Testis (tissue), 2 donors: Measurements from ENCODE around the gene SIPA1L2.

ENCODE experiments used
- POLR2A ChIP-seq: fragments of 450-650 bp; IDR thresholded peaks from one replicate; pipeline ENCODE4 v1.6.1; 2017; ENCODE audit warnings: antibody characterized with exemption, mild to moderate bottlenecking, moderate library complexity
- TF ChIP-seq, protein P1 (sequence below), 3 experiments: fragments of 450-650 bp in 2 of 3; fragments of 200-600 bp in 1 of 3; sonication (generic) in 1 of 3; IDR thresholded peaks; one replicate each; pipeline ENCODE4 v1.5.1; 2016 to 2019; ENCODE audit warnings: antibody characterized with exemption in 3 of 3, mild to moderate bottlenecking in 2 of 3, moderate library complexity in 1 of 3

DNA sequence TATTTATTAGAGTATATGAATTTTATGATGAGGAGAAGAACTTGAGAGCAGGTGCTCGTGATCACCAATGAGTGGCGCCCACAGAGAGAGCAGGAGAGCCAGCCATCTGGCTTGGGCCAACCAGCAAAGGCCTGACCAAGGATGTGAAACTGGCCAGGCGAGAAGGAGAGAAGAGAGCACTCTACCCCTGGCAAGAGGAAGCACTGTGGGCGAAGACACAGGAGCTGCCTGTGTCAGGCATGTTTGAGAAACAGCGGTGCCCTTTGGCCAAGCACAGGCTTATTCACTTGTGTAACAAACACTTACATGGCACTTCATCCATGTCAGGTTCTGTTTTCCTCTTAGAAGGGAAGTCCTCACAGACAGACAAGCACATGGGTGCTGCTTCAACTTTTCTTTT is 4.2 kb upstream of the SIPA1L2 start:
- TF ChIP-seq POLR2A = no peak
- TF ChIP-seq, protein P1, sequence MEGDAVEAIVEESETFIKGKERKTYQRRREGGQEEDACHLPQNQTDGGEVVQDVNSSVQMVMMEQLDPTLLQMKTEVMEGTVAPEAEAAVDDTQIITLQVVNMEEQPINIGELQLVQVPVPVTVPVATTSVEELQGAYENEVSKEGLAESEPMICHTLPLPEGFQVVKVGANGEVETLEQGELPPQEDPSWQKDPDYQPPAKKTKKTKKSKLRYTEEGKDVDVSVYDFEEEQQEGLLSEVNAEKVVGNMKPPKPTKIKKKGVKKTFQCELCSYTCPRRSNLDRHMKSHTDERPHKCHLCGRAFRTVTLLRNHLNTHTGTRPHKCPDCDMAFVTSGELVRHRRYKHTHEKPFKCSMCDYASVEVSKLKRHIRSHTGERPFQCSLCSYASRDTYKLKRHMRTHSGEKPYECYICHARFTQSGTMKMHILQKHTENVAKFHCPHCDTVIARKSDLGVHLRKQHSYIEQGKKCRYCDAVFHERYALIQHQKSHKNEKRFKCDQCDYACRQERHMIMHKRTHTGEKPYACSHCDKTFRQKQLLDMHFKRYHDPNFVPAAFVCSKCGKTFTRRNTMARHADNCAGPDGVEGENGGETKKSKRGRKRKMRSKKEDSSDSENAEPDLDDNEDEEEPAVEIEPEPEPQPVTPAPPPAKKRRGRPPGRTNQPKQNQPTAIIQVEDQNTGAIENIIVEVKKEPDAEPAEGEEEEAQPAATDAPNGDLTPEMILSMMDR (IDR thresholded peaks at IDR 0.05) = no peak
